GM13976 (cell line): Measurements from ENCODE around the gene MUC4.

Experiments used
- DNase-seq: peaks from one replicate; pipeline ENCODE4 v3.0.0; 2012; ENCODE audit warnings: low spot score
- in situ Hi-C: fragments of 300-500 bp; cut with MboI; formaldehyde crosslinking; loops from one replicate; pipeline ENCODE4 v1.12.0; 2022; ENCODE audit warnings: low sequenced_read_pairs, mixed read lengths, inconsistent platforms; ENCODE audit not compliant: unreplicated experiment
- TF ChIP-seq, protein P1 (sequence below): IDR thresholded peaks from 2 replicates; pipeline ENCODE4 v1.5.1; 2012; ENCODE audit warnings: borderline replicate concordance, mild to moderate bottlenecking; ENCODE audit not compliant: insufficient read depth; ENCODE audit errors: extremely low read depth, missing control alignments, control extremely low read depth

MUC4 gene

DNA sequence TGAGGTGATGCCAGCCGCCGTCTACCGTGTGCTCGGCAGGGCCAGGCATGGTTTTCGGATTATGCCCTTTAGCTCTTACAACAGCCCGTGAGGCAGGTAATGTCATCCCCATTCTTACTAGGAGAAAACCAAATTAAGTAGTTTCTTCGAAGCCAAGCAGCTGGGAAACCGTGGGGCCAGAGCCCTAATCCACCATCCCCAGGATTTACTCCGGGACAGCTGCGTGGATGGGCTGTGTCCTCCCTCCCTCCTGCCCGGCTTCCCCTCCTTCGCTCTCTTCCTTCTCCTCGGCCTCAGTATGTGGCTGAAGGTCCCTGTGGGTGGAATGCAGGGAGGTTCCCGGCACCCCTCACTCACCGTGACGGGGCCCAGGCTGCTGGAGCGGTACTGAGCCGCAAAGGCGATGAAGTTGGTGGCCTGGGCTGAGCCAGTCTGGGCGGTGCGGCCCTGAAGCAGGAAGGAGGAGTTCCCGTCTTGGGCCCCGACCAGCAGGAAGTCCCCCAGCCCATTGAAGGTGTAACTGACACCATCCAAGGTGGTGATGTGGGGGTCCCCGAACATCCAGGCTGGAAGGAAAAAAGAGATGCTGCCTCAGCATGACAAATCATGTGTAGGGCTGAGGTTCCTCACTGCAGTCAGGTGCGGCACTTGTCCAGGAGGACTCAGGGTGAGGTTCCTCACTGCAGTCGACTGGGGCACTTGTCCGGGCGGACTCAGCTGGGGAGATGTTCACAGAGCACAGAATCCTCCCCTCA, 48.5 kb downstream of the MUC4 start:
- no peak for DNase-seq
- TF ChIP-seq, protein P1, sequence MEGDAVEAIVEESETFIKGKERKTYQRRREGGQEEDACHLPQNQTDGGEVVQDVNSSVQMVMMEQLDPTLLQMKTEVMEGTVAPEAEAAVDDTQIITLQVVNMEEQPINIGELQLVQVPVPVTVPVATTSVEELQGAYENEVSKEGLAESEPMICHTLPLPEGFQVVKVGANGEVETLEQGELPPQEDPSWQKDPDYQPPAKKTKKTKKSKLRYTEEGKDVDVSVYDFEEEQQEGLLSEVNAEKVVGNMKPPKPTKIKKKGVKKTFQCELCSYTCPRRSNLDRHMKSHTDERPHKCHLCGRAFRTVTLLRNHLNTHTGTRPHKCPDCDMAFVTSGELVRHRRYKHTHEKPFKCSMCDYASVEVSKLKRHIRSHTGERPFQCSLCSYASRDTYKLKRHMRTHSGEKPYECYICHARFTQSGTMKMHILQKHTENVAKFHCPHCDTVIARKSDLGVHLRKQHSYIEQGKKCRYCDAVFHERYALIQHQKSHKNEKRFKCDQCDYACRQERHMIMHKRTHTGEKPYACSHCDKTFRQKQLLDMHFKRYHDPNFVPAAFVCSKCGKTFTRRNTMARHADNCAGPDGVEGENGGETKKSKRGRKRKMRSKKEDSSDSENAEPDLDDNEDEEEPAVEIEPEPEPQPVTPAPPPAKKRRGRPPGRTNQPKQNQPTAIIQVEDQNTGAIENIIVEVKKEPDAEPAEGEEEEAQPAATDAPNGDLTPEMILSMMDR: no peak
- in situ Hi-C loops: no loop called here

- no peak for DNase-seq
- in situ Hi-C loops: no loop called here
- TF ChIP-seq, protein P1: no peak
These were observed 49.1 kb downstream of the MUC4 start for GRCh38 chr3:195762611-195763010.

DNA sequence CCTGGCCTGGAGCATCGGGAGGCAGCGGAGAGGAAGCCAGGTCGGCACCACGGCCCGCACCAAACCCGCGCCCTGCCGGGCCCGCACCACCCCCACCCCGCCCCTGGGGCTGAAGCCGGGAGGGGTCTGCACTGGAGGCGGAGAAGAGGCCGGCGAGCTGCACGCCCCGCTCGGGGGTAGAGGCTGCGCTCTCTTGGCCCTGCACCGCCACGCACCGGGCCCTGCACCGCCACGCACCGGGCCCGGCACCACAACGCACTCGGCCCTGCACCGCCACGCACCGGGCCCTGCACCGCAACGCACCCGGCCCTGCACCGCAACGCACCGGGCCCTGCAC, 49.5 kb downstream of the MUC4 start:
- in situ Hi-C loops: no loop called here
- no peak for DNase-seq
- TF ChIP-seq, protein P1: no peak

GRCh38 chr3:195761567-195762248, 50.0 kb downstream of the MUC4 start:
- in situ Hi-C loops: no loop called here
- TF ChIP-seq, protein P1: no peak
- DNase-seq: no peak

- TF ChIP-seq, protein P1: no peak
- DNase-seq: no peak
- in situ Hi-C loops: no loop called here
These were observed 50.6 kb downstream of the MUC4 start for GRCh38 chr3:195761123-195761566.

- no peak for DNase-seq
- TF ChIP-seq, protein P1: no peak
- in situ Hi-C loops: no loop called here
These were observed 51.2 kb downstream of the MUC4 start for GRCh38 chr3:195760345-195761122.
